Kasumi-1 (cell line): ENCODE measurements around the gene KLHL26.
"Not testable (repeated sequence)": the region's sequence is repeated elsewhere in the genome, so short reads cannot be mapped to it uniquely, and the experiment has no call there.

Source experiments
- DNase-seq, 2 experiments: peaks; one replicate each; lab custom pipeline; 2025; lab: John Stamatoyannopoulos, UW

Gene KLHL26

DNA sequence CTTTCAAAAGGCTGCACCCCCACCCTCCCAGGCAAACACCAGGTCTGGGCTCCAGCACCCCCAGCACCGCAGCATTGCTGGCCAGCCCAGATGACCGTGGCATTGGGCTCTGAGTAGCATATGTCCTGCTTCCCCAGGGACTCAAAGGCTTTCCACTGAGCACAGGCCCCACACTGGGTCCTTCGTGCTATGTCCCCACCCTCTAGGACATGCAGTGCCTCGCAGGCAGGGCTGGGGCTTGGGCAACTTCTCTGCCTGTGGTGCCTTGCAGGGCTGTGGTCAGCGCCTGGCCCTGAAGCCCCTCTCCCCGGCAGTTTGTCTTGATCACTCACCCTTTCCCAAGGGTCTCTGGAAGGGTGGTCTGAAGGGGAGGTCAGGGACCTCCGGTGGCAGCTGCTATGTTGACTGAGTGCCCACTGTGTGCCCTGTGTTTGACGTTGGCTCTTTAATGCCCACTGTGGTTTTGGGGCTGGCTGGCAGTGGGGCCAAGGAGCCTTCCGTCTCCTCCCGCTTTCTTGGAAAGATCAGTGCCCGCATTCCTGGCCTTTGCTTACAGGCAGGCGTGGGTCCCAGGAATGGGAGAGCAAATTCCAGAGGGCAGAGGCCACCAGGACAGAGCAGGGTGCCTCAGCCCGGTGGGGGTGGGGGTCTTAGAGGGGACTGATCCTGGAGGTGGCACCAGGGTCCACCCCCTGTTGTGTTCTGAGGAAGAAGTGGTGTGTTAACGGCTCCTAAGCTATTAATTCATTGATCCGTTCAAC is 26.3 kb downstream of the KLHL26 start:
- no peak for DNase-seq

DNA sequence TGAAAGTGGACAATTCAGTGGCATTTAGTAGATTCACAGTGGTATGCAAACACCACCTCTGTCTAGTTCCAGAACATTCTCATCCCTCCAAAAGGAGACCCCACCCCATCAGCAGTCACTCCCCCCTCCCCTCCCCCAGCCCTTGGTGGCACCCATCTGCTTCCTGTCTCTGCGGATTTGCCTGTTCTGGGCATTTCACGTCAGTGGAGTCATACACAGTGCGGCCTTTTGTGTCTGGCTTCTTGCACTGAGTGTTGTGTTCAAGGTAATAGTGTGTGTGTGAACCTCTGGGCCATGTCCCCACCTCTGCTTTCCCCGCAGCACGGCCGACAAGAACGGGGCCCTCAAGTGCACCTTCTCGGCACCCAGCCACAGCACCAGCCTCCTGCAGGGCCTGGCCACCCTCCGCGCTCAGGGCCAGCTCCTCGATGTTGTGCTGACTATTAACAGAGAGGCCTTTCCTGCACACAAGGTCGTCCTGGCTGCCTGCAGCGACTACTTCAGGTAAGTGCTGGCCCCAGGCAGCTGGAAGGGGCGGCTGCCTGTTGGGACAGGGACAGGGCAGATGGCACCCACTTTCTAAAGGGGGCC is 27.2 kb downstream of the KLHL26 start:
- peak; percentile 26 to 31 for DNase-seq

- DNase-seq, result no peak
These were observed 29.0 kb downstream of the KLHL26 start for GRCh38 chr19:18665771-18666202.

GRCh38 chr19:18666317-18666716 is 29.5 kb downstream of the KLHL26 start:
- no peak for DNase-seq

DNA sequence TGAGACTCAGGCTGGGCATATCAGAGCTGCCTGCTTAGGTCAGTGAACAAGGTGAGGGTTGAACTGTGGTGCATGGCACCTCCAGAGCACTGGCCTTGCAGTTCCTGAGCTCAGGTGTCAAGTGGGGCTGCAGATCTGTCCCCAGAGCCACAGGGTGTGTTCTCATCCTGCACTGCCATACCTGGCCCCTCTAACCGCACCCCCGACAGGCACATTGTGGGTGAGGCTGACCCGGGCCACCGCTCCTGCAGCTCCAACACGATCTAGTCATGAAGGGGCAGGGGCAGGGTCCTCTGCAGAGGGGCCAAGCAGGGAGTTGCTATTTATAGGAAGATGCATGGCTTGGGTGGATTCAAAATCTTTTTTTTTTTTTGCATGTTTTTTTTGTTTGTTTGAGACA is 30.0 kb downstream of the KLHL26 start:
- DNase-seq, result no peak

GRCh38 chr19:18667531-18668251 is 30.9 kb downstream of the KLHL26 start:
- no peak for DNase-seq

GRCh38 chr19:18668252-18668631 is 31.4 kb downstream of the KLHL26 start:
- no peak for DNase-seq

GRCh38 chr19:18668744-18669523 is 32.1 kb downstream of the KLHL26 start:
- no peak for DNase-seq

DNA sequence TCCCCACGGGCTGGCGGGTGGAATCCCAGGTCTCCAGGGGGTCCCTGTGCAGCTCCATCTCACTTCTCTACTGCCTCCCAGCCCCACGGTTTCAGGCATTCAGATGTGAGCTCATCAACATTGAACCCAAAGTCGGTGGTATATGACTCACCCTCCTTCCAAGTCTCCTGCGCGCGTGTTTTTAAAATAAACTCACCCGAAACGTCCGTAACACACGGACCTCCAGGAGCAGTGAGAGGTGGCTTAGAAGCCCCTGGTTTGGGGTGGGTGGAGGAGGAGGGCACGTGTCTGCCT is 32.6 kb downstream of the KLHL26 start:
- no peak for DNase-seq

- no peak for DNase-seq
These were observed 33.1 kb downstream of the KLHL26 start for GRCh38 chr19:18669883-18670282.

- no peak for DNase-seq
These were observed 33.5 kb downstream of the KLHL26 start for GRCh38 chr19:18670312-18670711.

GRCh38 chr19:18671303-18672043 is 34.6 kb downstream of the KLHL26 start:
- no peak for DNase-seq

GRCh38 chr19:18672044-18672451 is 35.2 kb downstream of the KLHL26 start:
- DNase-seq, result no peak

DNA sequence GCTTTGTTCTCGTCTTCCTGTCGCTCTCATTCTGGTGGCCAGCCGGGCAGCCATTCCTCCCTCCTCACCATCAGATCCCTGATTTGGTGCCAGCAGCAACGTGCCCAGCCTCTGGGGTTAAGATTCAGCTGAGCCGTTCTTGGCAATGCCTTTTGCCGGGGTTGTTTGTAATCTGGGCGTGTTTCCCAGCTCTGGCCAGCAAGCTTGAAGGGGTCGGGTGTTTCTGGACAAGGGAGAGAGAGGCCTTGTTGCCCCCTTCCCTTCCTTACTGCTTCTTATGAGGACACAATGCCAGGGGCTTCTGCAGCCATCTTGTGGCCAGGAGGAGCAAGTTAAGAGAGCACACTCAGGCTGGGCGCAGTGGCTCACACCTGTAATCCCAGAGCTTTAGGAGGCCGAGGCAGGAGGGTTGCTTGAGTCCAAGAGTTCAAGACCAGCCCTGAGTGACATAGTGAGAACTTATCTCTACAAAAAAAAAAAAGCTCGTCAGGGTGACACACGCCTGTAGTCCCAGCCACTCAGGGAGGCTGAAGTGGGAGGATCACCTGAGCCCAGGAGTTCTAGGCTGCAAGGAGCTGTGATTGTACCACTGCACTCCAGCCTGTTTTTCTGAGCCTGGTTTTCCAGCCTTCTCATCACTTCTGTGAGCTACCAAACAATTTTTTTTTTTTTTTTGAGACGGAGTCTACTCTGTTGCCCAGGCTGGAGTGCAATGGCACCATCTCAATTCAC is 35.9 kb downstream of the KLHL26 start:
- DNase-seq, result peak; percentile 7 to 20

- no peak for DNase-seq
These were observed 37.8 kb downstream of the KLHL26 start for GRCh38 chr19:18674616-18675015.

DNA sequence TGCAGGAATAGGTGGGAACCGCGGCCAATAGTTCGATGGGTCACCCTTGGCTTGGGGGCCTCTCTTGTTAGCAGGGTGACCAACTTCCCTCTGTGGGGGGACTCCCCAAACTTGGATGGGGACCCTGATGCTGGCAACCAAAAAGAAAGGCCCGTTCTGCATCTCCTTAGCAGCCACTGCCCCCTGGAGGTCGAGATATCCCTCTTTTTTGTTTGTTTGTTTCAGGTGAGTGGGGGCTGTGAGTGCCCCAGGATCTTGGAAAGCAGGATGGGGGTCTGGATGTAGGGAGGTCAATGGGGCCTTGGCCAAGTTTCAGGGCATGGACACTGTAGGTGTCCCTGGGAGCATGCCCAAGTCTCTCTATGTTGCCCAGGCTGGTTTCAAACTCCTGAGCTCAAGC is 39.0 kb downstream of the KLHL26 start:
- peak; percentile 31 to 45 for DNase-seq

DNA sequence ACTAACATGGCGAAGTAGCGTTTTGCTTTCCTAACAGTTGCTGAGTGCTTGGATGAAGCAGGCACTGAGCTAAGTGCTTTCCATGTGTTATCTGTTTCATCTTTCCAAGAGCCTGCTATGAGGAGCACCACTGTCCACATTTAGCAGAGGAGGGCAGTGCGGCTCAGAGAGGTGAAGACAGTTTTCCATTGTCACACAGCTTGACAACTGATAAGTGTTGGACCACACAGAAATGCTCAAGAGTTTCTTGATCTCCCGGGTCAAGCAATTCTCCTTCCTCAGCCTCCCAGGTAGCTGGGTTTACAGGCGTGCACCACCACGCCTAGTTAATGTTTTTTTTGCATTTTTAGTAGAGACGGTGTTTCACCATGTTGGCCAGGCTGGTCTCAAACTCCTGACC is 39.9 kb downstream of the KLHL26 start:
- DNase-seq, result no peak

- DNase-seq, result no peak
These were observed 40.3 kb downstream of the KLHL26 start for GRCh38 chr19:18677156-18677555.

- not testable (repeated sequence) for DNase-seq
These were observed 43.3 kb downstream of the KLHL26 start for GRCh38 chr19:18680148-18680547.

DNA sequence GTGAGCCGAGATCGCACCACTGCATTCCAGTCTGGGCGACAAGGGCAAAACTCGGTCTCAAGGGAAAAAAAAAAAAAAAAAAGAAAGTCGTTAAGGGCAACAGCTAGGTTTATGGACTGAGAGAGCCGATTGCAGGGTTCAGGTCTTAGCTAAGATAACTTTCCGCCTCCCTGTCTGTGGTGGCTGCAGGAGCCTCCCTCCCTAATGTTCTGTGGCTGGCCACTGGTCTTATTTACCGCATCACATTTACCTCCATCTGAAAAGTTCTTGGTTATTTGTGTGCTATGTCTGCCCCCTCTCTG is 45.9 kb downstream of the KLHL26 start:
- DNase-seq, result no peak
